Measurements from ENCODE around the gene MAP3K20.
"Not testable (repeated sequence)": the region's sequence is repeated elsewhere in the genome, so short reads cannot be mapped to it uniquely, and the experiment has no call there.

MAP3K20 gene

GRCh38 chr2:173038257-173038656 is 37.4 kb upstream of the MAP3K20 start:
- not testable (repeated sequence) for H3K4me1 ChIP-seq (ENCODE audit: insufficient read depth, low read length); H3K27ac ChIP-seq (ENCODE audit: low read length); H3K9ac ChIP-seq (ENCODE audit: low read depth, low read length); H3K36me3 ChIP-seq (ENCODE audit: insufficient read depth, low read depth, low read length); H3K9me3 ChIP-seq (ENCODE audit: insufficient read depth, low read depth, low read length); H3K27me3 ChIP-seq (ENCODE audit: insufficient read depth, low read length); H3K4me3 ChIP-seq (ENCODE audit: low read length)

GRCh38 chr2:173040729-173041128 is 34.9 kb upstream of the MAP3K20 start:
- Histone ChIP-seq H3K9ac (ENCODE audit: low read depth, low read length) (no peak overlapping the region), H3K4me1 (ENCODE audit: insufficient read depth, low read length) (no peaks in the 10 kb centered on the region), H3K4me3 (ENCODE audit: low read length) (no peak overlapping the region), H3K9me3 (ENCODE audit: insufficient read depth, low read depth, low read length) (no peaks in the 10 kb centered on the region), H3K27ac (ENCODE audit: low read length) (no peak overlapping the region), H3K36me3 (ENCODE audit: insufficient read depth, low read depth, low read length) (no peaks in the 10 kb centered on the region), H3K27me3 (ENCODE audit: insufficient read depth, low read length) (no peaks in the 10 kb centered on the region)

GRCh38 chr2:173043476-173043875 is 32.2 kb upstream of the MAP3K20 start:
- H3K9me3 ChIP-seq (ENCODE audit: insufficient read depth, low read depth, low read length): no peaks in the 10 kb centered on the region
- no peak overlapping the region for H3K4me3 ChIP-seq (ENCODE audit: low read length)
- H3K4me1 ChIP-seq (ENCODE audit: insufficient read depth, low read length): no peaks in the 10 kb centered on the region
- no peak overlapping the region for H3K9ac ChIP-seq (ENCODE audit: low read depth, low read length)
- no peaks in the 10 kb centered on the region for H3K36me3 ChIP-seq (ENCODE audit: insufficient read depth, low read depth, low read length)
- no peaks in the 10 kb centered on the region for H3K27me3 ChIP-seq (ENCODE audit: insufficient read depth, low read length)
- no peak overlapping the region for H3K27ac ChIP-seq (ENCODE audit: low read length)

GRCh38 chr2:173043897-173044519 is 31.6 kb upstream of the MAP3K20 start:
- no peak overlapping the region for H3K9ac ChIP-seq (ENCODE audit: low read depth, low read length)
- no peaks in the 10 kb centered on the region for H3K4me1 ChIP-seq (ENCODE audit: insufficient read depth, low read length)
- no peaks in the 10 kb centered on the region for H3K36me3 ChIP-seq (ENCODE audit: insufficient read depth, low read depth, low read length)
- H3K9me3 ChIP-seq (ENCODE audit: insufficient read depth, low read depth, low read length): no peaks in the 10 kb centered on the region
- H3K4me3 ChIP-seq (ENCODE audit: low read length): no peak overlapping the region
- H3K27me3 ChIP-seq (ENCODE audit: insufficient read depth, low read length): no peaks in the 10 kb centered on the region
- H3K27ac ChIP-seq (ENCODE audit: low read length): no peak overlapping the region

- H3K27me3 ChIP-seq (ENCODE audit: insufficient read depth, low read length): no peaks in the 10 kb centered on the region
- no peak overlapping the region for H3K4me3 ChIP-seq (ENCODE audit: low read length)
- H3K36me3 ChIP-seq (ENCODE audit: insufficient read depth, low read depth, low read length): no peaks in the 10 kb centered on the region
- H3K27ac ChIP-seq (ENCODE audit: low read length): no peak overlapping the region
- no peaks in the 10 kb centered on the region for H3K4me1 ChIP-seq (ENCODE audit: insufficient read depth, low read length)
- no peak overlapping the region for H3K9ac ChIP-seq (ENCODE audit: low read depth, low read length)
- H3K9me3 ChIP-seq (ENCODE audit: insufficient read depth, low read depth, low read length): no peaks in the 10 kb centered on the region
Measured at GRCh38 chr2:173044686-173045085, 31.0 kb upstream of the MAP3K20 start.

- Histone ChIP-seq H3K9me3 (ENCODE audit: insufficient read depth, low read depth, low read length) (no peaks in the 10 kb centered on the region), H3K27ac (ENCODE audit: low read length) (no peak overlapping the region), H3K9ac (ENCODE audit: low read depth, low read length) (no peak overlapping the region), H3K27me3 (ENCODE audit: insufficient read depth, low read length) (no peaks in the 10 kb centered on the region), H3K4me1 (ENCODE audit: insufficient read depth, low read length) (no peaks in the 10 kb centered on the region), H3K36me3 (ENCODE audit: insufficient read depth, low read depth, low read length) (no peaks in the 10 kb centered on the region), H3K4me3 (ENCODE audit: low read length) (no peak overlapping the region)
Measured at GRCh38 chr2:173045181-173045580, 30.5 kb upstream of the MAP3K20 start.

- Histone ChIP-seq H3K4me3 (ENCODE audit: low read length) (no peak overlapping the region), H3K27me3 (ENCODE audit: insufficient read depth, low read length) (no peaks in the 10 kb centered on the region), H3K27ac (ENCODE audit: low read length) (no peak overlapping the region), H3K9ac (ENCODE audit: low read depth, low read length) (no peak overlapping the region), H3K36me3 (ENCODE audit: insufficient read depth, low read depth, low read length) (no peaks in the 10 kb centered on the region), H3K4me1 (ENCODE audit: insufficient read depth, low read length) (no peaks in the 10 kb centered on the region), H3K9me3 (ENCODE audit: insufficient read depth, low read depth, low read length) (no peaks in the 10 kb centered on the region)
Measured at GRCh38 chr2:173048522-173048896, 27.1 kb upstream of the MAP3K20 start.

- H3K4me1 ChIP-seq (ENCODE audit: insufficient read depth, low read length): no peaks in the 10 kb centered on the region
- H3K4me3 ChIP-seq (ENCODE audit: low read length): no peak overlapping the region
- no peak overlapping the region for H3K9ac ChIP-seq (ENCODE audit: low read depth, low read length)
- H3K27me3 ChIP-seq (ENCODE audit: insufficient read depth, low read length): no peaks in the 10 kb centered on the region
- H3K36me3 ChIP-seq (ENCODE audit: insufficient read depth, low read depth, low read length): no peaks in the 10 kb centered on the region
- H3K27ac ChIP-seq (ENCODE audit: low read length): no peak overlapping the region
- no peaks in the 10 kb centered on the region for H3K9me3 ChIP-seq (ENCODE audit: insufficient read depth, low read depth, low read length)
Measured at GRCh38 chr2:173048897-173049661, 26.6 kb upstream of the MAP3K20 start.

GRCh38 chr2:173049831-173050230 is 25.8 kb upstream of the MAP3K20 start:
- H3K4me3 ChIP-seq (ENCODE audit: low read length): no peak overlapping the region

GRCh38 chr2:173050684-173051083 is 25.0 kb upstream of the MAP3K20 start:
- H3K9ac ChIP-seq (ENCODE audit: low read depth, low read length): no peak overlapping the region
- H3K27me3 ChIP-seq (ENCODE audit: insufficient read depth, low read length): no peaks in the 10 kb centered on the region
- peaks cover 5% of the 10 kb centered on the region; the same call in 1 of the 2 replicates for H3K4me1 ChIP-seq (ENCODE audit: insufficient read depth, low read length)
- H3K9me3 ChIP-seq (ENCODE audit: insufficient read depth, low read depth, low read length): no peaks in the 10 kb centered on the region
- H3K27ac ChIP-seq (ENCODE audit: low read length): no peak overlapping the region
- no peak overlapping the region for H3K4me3 ChIP-seq (ENCODE audit: low read length)
- H3K36me3 ChIP-seq (ENCODE audit: insufficient read depth, low read depth, low read length): no peaks in the 10 kb centered on the region

More at GRCh38 chr2:173049831-173050230, 25.8 kb upstream of the MAP3K20 start:
- Histone ChIP-seq H3K4me1 (ENCODE audit: insufficient read depth, low read length) (peaks cover 5% of the 10 kb centered on the region; the same call in 1 of the 2 replicates), H3K9me3 (ENCODE audit: insufficient read depth, low read depth, low read length) (no peaks in the 10 kb centered on the region), H3K27me3 (ENCODE audit: insufficient read depth, low read length) (no peaks in the 10 kb centered on the region), H3K27ac (ENCODE audit: low read length) (no peak overlapping the region), H3K9ac (ENCODE audit: low read depth, low read length) (no peak overlapping the region), H3K36me3 (ENCODE audit: insufficient read depth, low read depth, low read length) (no peaks in the 10 kb centered on the region)

GRCh38 chr2:173051463-173052215 is 24.0 kb upstream of the MAP3K20 start:
- Histone ChIP-seq H3K27ac (ENCODE audit: low read length) (no peak overlapping the region), H3K27me3 (ENCODE audit: insufficient read depth, low read length) (no peaks in the 10 kb centered on the region), H3K4me1 (ENCODE audit: insufficient read depth, low read length) (peaks cover 5% of the 10 kb centered on the region; the same call in 1 of the 2 replicates)

More at GRCh38 chr2:173051463-173052215, 24.0 kb upstream of the MAP3K20 start:
- Histone ChIP-seq H3K4me3 (ENCODE audit: low read length) (no peak overlapping the region), H3K36me3 (ENCODE audit: insufficient read depth, low read depth, low read length) (no peaks in the 10 kb centered on the region), H3K9ac (ENCODE audit: low read depth, low read length) (no peak overlapping the region), H3K9me3 (ENCODE audit: insufficient read depth, low read depth, low read length) (no peaks in the 10 kb centered on the region)
